Fibroblast of skin of back (primary cell): ENCODE results near the gene SPINK4.

Experiments used
- DNase-seq: peaks from one replicate; pipeline ENCODE4 v3.0.0-alpha.2; 2013

SPINK4 gene

DNA sequence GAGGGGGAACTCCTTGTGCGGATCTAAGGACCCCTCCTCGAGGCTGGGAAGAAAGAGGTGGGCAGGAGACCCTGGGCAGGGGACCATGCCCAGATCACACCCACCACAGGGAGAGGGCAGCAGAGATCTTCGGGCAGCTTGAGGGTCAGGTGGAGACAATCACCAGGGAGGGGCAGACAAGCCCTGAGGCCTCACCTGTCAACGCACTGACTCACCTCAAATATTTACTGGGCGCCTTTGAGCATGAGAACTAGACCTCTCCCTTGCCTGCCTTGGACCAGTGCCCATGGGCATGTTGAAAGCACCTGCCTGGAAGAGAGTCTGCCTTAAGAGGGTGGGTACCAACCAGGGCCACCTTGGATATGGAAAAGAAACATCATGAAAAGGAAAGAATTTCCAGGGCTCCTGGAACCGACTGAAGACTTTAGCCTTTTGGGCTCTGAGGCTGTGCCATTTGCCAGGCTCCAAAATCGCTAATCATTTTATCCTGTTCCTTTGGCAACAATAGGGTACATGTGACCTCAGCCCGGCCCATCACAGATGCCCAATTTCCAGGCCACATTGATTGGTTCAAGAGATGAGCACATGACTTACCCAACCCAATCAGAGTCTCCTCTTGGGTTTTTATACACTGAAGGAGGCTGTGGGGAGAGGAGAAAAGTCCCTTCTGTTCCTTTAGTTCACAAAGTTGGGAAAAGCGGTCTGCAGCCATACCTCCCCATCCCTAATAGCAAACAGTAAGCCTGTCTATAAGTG, 10.4 kb upstream of the SPINK4 start:
- no peak for DNase-seq

DNA sequence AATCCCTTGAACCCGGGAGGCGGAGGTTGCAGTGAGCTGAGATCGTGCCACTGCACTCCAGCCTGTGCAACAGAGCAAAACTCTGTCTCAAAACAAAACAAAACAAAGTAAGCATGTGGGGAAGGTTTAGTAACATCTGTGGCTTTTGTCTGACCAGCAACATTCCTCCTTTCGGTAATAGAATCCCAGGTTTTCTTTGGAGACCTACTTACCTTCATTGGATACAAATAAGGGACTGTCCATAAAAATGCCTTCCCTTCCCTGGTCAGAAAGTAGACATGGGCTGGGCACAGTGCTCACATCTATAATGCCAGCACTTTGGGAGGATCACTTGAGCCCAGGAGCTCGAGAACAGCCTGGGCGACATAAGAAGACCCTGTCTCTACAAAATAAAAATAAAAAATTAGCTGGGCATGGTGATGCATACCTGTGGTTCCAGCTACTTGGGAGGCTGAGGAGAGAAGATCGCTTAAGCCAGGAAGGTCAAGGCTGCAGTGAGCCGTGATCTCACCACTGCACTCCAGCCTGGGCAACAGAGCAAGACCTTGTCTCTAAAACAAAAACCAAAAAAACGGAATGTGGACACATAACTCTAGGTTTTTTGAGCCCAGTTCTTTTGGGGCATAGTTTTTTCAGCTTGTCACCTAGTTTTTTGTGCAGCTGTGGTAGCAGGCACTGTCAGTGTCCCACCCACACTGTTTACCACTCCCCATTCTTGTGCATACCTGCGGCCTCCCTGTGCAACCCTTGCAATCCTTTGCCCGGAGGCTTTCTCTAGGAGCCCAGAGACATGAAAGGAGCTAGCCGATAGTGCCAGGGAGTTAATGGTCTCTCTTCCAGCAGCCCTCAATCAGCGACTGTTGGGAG, 9.0 kb upstream of the SPINK4 start:
- DNase-seq = no peak

DNA sequence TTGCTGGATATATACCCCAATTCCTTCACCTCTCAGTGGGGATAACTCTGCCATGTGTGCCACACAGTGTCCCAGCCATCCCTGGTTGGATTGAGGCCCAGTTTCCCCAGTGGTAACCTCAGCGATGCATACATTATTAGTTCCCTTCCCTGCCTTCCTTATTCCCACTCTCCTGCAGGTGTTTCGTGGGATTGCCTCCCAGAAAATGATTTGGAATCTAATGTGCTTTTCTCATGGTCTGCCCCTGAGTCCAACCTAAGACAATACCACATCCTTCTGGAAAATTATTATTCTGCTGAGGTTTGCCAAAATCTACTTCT, 8.4 kb upstream of the SPINK4 start:
- DNase-seq = no peak

- no peak for DNase-seq
Observed at GRCh38 chr9:33232815-33233214, 7.2 kb upstream of the SPINK4 start.

DNA sequence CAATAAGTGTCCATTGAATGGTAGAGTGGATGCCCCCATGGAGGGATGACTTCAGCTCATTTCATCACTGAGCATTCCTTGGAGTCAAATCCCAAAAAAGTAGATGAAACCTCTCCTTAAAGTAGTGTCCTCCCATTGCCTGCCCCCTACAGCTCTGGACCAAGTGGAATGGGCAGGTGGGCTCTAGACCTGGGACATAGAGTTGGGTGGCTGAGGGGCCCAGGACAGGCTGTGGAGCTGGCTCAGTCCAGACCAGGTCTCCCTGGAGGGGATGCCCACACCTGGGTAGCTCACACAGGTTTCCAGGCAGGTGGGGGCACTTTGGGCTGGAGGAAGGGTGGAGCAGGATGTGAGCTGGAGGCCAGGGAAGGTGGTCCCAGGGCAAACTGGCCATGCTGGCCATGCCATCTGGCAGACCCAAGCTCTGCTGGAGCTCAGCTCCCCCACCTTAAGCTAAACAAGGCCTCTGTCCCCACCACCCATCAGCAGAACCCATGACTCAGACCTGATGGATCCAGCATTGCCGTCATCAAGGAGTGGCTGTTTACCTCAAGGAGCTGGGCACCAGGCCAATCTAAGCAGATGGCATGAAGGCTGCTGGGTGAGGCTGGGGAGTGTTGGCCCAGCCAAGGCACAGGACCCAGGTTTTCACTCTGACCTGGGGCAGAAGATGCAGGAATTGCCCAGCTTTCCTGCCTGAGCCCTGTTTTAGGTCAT, 6.2 kb upstream of the SPINK4 start:
- DNase-seq = peak; percentile 90

DNA sequence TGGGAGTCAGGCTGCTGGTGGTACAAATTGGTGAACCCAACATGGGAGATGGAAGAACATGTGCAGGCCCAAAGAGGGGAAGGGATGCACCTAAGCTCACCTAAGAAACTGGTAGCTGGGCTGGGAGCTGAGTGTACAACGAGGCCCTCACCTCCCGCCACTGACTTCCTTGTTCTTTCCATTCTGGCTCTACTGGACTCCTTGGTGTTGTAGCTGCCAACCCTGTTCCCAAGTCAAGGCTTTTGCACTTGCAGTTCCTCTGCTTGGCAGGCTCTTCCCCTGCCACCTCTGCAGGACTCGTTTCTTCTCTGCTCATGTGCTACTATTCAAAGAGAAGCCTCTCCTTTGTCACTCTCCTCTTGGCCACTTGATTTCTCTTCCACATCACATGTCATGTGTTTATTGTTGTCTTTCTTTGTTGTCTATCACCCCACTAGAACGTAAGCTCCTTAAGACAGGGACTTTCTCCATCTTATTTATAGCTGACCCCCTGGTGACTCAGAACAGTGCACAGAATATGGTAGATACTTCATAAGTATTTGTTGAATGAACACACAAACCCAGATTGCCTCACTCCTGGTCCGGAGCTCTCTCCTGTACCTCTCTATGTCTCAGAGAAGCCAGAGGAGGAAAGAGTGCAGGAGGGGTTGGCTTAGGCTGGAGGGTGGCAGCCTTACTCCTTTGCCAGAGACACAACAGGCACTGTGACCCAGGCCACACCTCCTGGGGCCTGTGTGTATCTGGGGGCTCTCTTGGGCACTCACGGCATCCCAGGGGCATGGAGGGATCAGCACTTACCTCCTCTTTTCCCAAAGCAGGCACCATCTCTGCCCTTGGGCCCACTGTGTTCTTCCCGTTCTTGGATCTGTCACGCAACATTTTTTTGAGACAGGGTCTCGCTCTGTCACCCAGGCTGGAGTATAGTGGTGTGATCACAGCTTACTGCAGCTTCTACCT, 5.2 kb upstream of the SPINK4 start:
- DNase-seq = no peak

DNA sequence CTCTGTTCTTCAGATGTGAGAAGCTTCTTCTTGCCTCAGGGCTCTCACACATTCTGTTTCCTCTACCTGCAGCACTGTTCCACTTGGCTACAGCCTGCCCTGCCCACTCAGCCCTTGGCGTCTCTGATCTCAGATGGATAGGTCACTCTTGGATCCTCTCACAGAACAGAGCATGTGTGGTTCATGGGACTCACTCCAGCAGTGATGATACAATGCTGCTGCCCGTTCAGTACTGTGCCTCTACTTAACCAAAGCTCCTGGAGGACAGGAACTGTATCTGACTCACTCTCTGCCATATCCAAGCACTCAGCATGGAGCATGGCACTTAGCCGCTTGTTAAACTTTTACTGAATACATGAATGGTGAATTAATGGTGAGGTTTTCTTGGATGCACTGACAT, 3.4 kb upstream of the SPINK4 start:
- no peak for DNase-seq

DNA sequence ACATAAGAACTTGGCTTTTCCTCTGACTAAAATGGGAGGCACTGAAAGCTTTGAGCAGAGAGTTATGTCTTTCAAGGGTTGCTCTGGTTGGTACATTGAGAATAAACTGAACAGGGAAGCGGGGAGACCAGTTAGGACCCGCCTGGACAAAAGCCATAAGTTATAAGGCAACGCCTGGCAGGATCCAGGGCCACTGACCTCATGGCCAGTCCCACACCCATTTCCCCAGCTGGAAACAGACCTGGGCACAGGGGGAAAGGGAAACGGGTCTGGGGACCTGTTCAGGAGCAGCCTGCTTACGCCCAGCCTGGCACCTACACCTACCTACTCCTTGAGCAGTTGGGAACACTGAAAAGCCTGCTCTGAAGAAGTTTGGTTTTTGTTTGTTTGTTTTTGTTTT, 1.3 kb downstream of the SPINK4 start:
- no peak for DNase-seq

GRCh38 chr9:33242609-33243134, 2.7 kb downstream of the SPINK4 start:
- no peak for DNase-seq

GRCh38 chr9:33244137-33244784, 4.3 kb downstream of the SPINK4 start:
- DNase-seq = no peak

DNA sequence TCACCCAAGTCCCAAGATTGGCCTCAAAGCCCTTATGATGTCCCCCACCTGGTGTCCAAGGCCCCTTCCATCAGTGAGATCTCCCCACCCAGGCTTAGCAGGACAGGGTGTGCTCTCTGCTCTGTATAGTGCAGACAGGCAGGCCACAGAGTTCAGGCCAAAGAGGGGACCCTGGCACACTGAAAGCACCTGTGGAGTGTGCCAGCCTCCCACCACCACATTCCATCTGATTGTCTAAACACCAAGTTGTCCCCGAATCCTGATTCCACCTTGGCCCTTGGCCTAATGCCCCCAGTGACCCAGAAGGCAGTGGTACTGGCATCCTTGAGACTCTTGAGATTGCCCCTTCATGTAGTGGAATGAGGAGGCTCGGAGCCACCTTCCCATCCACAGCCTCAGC, 5.4 kb downstream of the SPINK4 start:
- no peak for DNase-seq

GRCh38 chr9:33246269-33246860, 6.4 kb downstream of the SPINK4 start:
- no peak for DNase-seq

GRCh38 chr9:33248606-33249005, 8.6 kb downstream of the SPINK4 start:
- DNase-seq = no peak

DNA sequence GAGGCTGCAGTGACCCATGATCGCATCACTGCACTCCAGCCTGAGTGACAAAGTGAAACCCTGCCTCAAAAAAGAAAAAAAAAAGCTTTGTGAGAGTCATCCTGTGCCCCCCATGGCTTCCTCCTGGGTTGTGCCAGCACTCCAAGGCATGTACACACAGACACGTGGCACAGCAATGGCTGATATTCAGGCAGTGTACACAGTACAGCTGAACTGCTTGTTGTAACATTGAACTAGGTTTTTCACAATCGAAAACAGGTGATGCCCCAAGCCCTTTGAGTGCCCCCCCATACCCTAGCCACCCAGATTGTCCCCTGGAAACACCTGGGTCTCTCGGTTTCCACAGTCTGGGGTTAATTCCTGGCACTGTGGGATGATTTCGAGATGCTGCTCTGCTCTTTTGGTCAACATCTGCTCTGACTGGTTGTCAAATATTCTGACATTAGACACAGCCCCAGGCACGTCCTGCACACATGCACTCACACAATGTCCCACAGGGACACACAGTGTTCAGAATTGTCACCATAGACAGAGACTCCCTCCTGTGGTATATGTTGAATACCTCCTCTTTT, 9.2 kb downstream of the SPINK4 start:
- no peak for DNase-seq

- no peak for DNase-seq
Observed at GRCh38 chr9:33249983-33250382, 10.0 kb downstream of the SPINK4 start.

- DNase-seq = no peak
Observed at GRCh38 chr9:33250458-33250995, 10.6 kb downstream of the SPINK4 start.

- no peak for DNase-seq
Observed at GRCh38 chr9:33254211-33254610, 14.2 kb downstream of the SPINK4 start.

- no peak for DNase-seq
Observed at GRCh38 chr9:33255014-33255413, 15.0 kb downstream of the SPINK4 start.

DNA sequence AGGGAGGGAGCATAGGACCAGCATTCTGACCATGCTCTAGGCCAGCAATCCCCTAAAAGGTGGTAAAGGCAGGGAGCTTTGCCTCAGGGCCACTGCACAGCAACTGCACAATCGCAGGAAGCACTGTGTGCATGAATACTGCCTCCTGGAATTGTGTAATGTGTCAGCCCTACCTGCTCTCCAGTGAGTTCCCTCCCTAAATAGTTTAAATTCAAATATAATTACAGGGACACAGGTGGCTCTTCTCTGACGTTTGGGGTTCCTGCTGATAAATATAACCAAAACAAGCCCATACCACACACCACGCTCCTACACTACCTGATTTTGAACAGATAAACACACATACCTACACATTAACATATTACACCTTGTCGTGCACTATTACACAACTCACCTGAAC, 15.5 kb downstream of the SPINK4 start:
- DNase-seq = no peak

- no peak for DNase-seq
Observed at GRCh38 chr9:33256236-33256635, 16.3 kb downstream of the SPINK4 start.
